TTC549 (cell line): Measurements from ENCODE around the gene MALL.
"Not testable (repeated sequence)": the region's sequence is repeated elsewhere in the genome, so short reads cannot be mapped to it uniquely, and the experiment has no call there.

Experiments used
- FAIRE-seq: peaks from 2 replicates; lab custom pipeline; 2012; peaks lifted over from hg19 to GRCh38; lab: Jason Lieb, UNC

The MALL gene

GRCh38 chr2:110097506-110098220, 18.0 kb downstream of the MALL start:
- FAIRE-seq = no peak

GRCh38 chr2:110095994-110096633, 19.5 kb downstream of the MALL start:
- FAIRE-seq = no peak

GRCh38 chr2:110094884-110095534, 20.6 kb downstream of the MALL start:
- FAIRE-seq = not testable (repeated sequence)

DNA sequence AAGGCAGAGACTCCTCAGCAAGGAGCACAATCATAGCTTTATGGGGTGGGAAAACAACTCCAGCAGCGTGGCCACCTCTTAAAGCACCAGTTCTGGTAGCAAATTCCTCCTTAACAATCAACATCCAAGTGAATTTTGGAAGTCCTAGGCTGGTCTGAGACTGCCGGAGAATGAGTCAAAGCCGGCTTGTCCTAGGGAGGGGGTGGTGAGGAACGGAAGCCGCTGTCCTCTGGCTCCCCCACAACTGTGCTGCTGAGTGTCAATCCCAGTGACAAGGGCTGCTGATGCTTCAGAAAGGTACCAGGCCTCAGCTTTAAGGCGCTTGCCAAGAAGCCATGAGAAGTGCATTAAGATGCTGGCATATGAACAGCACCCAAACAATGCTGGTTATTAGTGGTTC, 21.7 kb downstream of the MALL start:
- not testable (repeated sequence) for FAIRE-seq

- FAIRE-seq = not testable (repeated sequence)
Observed at GRCh38 chr2:110090164-110090563, 25.5 kb downstream of the MALL start.

DNA sequence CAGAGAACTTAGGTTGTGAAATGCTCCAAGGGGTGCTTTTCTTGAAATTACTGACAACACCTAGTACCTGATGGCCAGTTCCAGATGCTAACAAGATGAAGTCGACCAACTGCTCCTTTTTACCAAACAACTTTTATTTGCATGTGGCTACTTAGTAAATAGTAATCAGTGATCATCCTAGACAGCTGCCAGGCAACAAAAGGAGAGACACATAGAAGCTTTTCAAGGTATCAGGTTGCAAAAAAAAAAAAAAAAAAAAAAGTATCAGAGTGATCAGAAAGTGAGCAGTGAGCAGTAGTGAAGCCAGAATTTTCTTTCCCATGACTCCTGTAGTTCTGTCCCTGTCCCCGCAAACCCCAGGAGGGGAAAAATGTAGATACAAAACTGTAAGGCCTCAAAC, 31.9 kb downstream of the MALL start:
- FAIRE-seq = not testable (repeated sequence)

DNA sequence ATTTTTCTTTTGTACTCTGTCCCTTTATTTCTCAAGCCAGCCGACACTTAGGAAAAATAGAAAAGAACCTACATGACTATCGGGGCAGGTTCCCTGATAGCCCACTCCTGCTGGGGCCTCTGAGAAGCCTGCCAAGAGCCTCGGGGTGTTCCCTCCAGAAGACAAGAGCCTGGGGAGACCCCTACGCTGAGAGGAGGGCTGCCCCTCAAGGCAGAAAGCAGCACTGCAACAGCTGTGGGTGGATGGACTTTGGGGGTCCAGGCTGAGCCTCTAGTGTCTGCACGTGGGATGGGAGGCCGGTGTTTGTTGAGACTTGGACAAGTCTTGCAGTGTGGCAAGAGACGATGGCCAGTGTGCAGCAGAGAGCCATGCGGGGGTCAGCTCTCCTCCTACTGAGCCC, 32.5 kb downstream of the MALL start:
- FAIRE-seq = not testable (repeated sequence)

- not testable (repeated sequence) for FAIRE-seq
Observed at GRCh38 chr2:110078104-110078503, 37.5 kb downstream of the MALL start.

DNA sequence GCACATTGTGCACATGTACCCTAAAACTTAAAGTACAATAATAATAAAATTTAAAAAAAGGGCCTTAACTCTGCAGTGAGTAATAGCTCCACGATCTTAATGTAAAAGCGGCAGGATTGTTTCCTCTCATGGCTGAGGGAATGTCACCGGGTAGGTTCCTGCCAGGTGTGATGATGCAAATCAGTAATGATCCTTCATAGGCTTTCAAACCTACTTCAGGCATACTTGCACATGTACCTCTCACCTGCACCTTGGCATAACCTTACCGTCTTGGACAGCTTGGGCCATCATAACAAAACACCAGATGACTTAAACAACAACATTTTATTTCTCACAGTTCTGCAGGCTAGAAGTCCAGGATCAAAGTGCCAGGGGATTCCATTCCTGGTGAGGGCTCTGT, 39.7 kb downstream of the MALL start:
- not testable (repeated sequence) for FAIRE-seq

GRCh38 chr2:110069869-110070268, 45.8 kb downstream of the MALL start:
- not testable (repeated sequence) for FAIRE-seq

DNA sequence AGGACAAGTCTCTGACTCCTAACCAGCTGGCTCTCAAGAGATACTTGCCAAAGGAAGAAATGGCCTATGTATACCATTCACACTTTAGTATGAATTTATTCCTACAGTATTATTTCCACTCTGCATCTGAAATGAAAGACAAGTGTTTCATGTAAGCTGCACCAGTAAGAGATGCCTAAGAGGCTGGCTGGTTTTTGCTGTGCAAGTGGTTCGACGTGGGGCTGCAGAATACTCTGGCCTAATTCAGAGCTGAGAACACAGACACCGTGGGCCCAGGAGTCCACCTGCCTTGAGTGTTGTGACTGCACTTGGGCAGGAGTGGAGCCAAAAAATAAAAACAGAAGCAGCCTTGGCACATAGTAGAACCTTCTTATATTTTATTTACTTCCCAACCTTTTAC, 47.5 kb downstream of the MALL start:
- FAIRE-seq = not testable (repeated sequence)

- FAIRE-seq = not testable (repeated sequence)
Observed at GRCh38 chr2:110062332-110062731, 53.3 kb downstream of the MALL start.

GRCh38 chr2:110060550-110060949, 55.1 kb downstream of the MALL start:
- not testable (repeated sequence) for FAIRE-seq

DNA sequence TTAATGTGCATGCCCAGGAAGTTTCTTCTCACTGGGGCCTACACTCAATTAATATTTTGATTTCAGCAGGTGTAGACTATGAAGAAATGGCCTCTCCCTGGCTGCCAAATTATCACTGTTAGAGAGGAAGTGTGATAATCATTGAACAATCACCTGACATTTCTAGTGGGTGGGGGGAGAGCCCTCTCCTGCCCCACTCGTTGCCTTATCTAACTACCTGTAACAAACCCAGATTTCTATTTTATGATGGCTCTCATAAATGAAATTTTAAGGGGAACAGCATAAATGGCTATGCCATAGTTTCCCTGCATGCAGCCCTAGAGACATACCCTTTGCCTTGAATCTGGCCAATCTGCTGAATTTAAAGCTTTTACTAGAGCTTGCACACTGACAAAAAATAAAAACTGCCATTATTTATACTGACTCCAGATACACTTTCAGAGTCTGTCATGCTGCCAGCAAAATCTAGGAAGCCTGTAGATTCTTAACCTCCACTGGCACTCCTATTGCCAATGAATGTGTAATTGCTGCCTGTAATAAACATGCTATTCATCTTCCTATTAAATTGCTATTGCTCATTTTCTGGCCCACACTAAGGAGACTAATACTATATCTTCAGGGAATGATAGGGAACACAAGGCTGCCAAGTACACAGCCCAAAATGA, 55.8 kb downstream of the MALL start:
- FAIRE-seq = not testable (repeated sequence)

DNA sequence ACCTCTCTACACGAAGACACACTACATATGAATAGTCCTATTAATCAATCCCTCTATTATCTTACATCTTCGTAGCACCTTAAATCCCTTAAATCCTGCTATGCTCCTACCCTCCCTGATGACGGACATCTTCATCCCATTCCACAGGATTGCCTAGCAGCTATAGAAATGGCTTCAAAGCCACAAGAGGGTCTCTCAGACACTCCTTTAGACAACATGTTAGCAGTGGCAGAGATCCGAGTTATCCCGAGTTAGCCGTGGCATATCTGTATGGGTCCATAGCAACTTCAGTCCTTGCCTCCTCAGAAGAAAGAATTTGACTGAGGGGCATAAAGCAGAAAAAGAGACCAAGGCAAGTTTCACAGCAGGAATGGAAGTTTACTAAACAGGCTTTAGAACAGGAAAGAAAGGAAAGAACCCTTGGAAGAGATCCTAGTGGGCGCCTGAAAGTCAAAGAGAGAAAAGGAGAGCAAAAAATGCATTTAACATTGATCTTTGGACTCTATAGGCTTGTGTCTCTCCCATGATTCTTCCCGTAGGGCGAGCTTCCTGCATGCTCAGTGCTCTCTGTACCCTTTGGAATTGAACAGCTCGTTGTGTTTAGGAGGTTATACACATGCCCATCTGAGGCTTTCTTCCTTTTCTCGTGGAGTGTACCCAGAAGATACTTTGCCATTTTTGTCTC, 56.5 kb downstream of the MALL start:
- FAIRE-seq = not testable (repeated sequence)

DNA sequence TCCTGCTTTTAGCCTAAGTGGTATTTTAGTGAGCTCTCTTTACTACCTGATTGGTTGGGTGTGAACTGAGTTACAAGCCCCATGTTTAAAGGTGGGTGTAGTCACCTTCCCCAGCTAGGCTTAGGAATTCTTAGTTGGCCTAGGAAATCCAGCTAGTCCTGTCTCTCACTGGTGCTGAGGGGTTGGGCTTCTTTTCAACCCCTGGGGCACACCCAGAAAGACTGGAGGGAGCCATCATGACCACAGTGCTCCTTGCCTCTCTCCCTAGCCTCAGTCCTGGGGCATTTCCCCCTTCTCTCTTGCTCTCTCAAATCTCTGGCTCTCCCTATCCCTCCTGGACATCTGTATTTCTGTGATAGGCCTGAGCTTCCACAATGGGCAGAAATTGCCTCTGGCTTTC, 57.6 kb downstream of the MALL start:
- FAIRE-seq = not testable (repeated sequence)

DNA sequence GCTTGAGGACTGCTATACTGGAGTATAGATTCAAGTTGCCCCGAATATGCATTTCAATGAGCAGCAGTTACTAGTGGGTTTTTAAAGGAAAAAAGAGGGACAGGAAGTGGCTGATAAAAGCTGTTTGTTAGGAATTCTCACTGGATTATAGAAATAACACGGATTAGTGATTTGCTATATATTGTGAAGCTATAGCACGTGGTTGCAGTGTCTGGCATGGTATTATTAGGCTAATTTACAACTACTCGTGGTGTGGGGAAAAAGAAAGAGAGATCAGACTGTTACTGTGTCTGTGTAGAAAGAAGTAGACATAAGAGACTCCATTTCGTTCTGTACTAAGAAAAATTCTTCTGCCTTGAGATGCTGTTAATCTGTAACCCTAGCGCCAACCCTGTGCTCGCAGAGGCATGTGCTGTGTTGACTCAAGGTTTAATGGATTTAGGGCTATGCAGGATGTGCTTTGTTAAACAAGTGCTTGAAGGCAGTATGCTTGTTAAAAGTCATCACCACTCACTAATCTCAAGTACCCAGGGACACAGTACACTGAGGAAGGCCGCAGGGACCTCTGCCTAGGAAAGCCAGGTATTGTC, 59.7 kb downstream of the MALL start:
- FAIRE-seq = not testable (repeated sequence)

DNA sequence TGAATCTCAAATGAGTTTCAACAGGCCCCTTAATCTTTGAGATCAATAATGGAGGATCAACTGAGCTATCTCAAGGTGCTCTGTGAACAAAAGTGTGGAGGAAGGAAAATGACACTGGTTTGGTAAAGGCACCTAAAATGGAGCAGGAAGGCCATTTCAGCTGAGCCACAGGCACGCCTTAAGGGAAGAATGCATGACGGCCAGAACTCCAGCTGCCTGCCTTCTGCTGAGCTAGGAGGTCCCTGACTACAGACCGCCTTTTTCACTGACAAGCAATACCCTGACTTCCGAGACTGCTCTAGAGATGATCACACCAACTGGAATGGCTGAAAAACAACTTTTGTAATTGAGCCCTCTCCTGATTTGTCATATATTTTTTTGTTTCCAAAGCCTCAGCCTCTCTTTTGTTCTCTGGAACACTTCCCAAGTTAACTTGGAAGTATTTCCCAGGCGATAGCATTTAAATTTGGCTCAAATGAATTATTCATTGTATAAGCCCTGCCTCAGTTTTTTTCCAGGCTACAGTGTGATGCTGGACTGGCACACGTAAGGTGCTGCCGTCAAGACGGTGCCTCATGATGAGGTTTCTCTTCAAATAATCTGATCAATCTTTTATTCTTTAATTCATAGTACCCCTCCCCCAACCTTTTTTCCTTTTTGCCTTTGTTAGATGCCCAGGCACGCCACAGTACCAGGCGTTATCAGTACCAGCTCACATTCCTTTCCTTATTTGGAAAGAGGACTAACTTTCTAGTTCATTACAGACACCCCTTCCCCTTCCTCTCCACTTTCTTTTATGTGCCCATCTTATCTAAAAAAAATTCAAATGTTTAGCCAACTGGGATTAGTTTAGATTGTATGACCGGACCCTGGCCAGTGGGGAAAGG, 60.9 kb downstream of the MALL start:
- FAIRE-seq = not testable (repeated sequence)

- FAIRE-seq = not testable (repeated sequence)
Observed at GRCh38 chr2:110053688-110054087, 61.9 kb downstream of the MALL start.

GRCh38 chr2:110052166-110052565, 63.5 kb downstream of the MALL start:
- FAIRE-seq = not testable (repeated sequence)

DNA sequence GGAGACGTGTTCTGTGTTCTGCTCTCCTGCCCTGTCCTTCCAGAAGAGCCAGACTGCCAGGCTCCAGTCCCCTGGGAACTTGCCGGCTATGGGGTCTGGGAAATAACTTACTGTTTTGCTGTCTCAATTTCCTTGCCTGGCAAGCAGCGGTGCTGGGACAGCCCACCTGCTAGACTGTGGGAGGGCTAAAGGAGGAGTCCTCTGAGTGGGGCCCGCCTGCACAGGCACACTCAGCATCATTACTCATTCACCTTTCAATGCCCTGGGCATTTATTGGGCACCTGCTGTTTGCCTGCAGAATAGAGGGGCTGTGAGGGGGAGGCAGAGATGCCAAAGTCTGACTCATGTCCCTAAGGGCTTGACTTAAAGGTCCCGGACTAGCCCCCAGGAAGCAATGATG, 65.4 kb downstream of the MALL start:
- not testable (repeated sequence) for FAIRE-seq
